AG09319 (cell line): Measurements from ENCODE around the gene PXMP4.

Source experiments
- DNase-seq: peaks from one replicate; pipeline ENCODE4 v3.0.0-alpha.2; 2010; ENCODE audit warnings: low read depth; ENCODE audit errors: extremely low read depth
- CTCF ChIP-seq: IDR thresholded peaks from 2 replicates; pipeline ENCODE4 v1.5.1; 2011; ENCODE audit warnings: low read depth, mild to moderate bottlenecking, inconsistent platforms, low read length, moderate library complexity

PXMP4 gene

DNA sequence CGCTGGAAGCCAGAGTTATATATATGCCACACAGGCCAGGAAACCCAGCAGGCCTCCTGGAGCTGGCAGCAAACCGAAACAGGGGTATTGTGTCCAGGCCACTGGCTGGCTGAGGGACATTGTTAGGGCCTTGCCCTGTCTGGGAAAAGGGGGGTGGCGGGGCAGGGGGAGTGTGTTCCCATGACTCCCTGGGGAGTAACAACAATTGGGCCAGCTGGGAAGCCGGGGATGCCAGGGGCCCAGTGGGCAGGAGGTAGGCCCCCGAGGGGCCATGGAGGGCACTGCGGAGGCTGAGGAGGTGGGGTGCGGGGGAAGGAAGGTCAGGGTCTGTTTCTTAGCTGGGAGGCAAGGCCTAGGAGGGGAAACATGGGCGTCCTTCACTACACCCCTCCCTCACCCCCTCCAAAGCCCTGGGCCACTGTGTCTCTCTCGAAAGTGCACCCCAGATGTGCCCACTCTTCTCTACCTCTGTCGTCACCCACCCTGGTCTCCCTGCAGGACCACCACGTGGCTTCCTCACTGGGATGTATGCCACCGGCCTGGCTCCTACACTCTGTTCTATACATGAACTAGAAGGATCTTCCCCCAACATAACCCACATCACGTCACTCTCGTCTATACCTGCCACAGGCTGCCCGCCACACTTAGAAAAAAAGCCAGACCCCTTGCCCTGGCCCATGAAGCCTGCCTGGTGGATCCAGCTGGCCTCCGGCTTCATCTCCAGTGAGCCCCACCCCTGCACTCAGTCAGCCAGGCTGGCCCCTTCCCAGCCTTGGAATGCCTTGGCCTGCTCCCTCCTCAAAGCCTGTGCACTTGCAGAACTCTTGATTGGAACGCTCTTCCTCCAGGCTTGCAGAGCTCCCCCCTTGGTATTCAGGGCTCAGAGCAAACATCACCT lies 26.1 kb downstream of the PXMP4 start:
- TF ChIP-seq CTCF = no peak
- no peak for DNase-seq

DNA sequence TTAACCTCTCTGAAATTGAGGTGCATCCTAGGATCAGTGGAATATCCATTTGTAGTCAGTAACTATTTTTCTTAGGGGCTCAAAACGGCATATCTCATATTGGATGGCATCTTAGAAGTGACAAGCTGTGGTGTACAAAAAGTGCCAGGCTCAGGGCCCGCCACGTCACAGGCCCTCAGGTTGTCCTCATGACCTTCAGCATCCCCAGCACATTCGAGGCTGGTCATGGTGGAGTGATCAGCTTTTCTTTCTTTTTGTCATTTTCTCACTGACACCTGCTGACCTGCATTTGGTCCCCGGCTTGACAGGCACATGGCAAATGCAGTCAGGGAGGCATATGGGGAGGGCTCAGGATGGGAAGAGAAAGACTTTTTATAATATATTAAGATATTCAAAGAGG lies 26.8 kb downstream of the PXMP4 start:
- no peak for TF ChIP-seq CTCF
- no peak for DNase-seq

- DNase-seq = no peak
- TF ChIP-seq CTCF = no peak
These were observed 30.1 kb downstream of the PXMP4 start for GRCh38 chr20:33689973-33690372.

- no peak for DNase-seq
- no peak for TF ChIP-seq CTCF
These were observed 30.6 kb downstream of the PXMP4 start for GRCh38 chr20:33689493-33689892.

- DNase-seq = no peak
- no peak for TF ChIP-seq CTCF
These were observed 31.1 kb downstream of the PXMP4 start for GRCh38 chr20:33688938-33689424.

DNA sequence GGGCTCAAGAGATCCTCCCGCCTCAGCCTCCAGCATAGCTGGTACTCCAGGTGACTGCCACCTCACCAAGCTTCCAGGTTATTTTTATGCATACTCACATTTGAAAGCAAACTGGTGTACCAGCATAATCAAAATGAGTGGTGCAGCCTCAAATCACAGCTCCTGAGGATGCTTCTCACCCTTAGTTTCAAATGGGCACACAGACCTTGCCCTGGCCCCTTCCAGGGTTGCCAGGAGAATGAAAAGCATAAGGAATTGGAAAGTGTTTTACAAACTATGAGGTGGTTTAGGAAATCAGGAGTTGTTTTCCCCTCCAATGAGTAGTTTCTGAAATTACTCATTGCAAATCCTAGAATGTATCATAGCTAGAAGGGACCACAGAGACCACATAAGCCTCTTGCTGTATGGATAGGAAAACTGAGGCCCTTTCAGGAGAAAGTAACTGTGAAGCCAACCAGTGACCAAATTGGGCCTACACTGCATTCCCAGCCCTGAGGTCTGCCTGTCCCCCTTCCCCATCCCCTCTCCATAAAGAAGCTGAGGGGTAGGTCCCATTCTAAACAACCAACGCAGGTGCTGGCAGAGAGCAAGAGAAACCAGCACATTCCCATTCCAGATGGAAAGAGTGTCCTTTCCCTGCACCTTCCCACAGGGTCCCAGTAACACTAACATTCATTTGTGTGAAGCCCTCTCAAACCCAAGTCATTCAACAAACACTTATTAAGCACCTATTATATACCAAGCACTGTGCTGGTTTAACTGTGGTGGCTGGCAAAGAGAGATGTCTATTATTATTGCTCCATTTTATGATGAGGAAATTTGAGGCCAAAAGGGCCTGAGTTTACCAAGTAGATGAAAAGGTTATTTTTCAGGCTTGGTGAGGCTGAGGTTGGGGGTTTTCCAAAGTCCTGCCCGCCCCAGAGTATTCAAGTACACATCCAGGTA lies 31.8 kb downstream of the PXMP4 start:
- no peak for DNase-seq
- TF ChIP-seq CTCF = no peak
